Naive thymus-derived CD8-positive, alpha-beta T cell (primary cell): Measurements from ENCODE around the gene MSMB. TPM values are rescaled to one million over a fixed set of nuclear protein-coding genes. Genes with fewer than 3 reads are reported as not detected.
A peak's percentile ranks its signal among the peaks of the same experiment; 100 is the strongest.
"Not testable (repeated sequence)": the region's sequence is repeated elsewhere in the genome, so short reads cannot be mapped to it uniquely, and the experiment has no call there.

Source experiments
- ATAC-seq, 2 donors: fragments of 150-1000 bp; cut with Tn5 transposase in 1 of 2; sonication (Bioruptor Pico), chemical (Tn5 transposase) in 1 of 2; 1 replicate in 1 of 2; 2 replicates in 1 of 2; pipeline ENCODE4 v1.10.0; 2021; ENCODE audit warnings: mild to moderate bottlenecking in 2 of 2, moderate library complexity in 2 of 2
- POLR2A ChIA-PET: fragments of 350-600 bp; sonication (Branson Sonifier 250); formaldehyde crosslinking; loops from one replicate; lab custom pipeline; 2021; ENCODE audit warnings: antibody characterized with exemption; lab: Charles Lee
- DNase-seq, 10 donors: peaks; one replicate each; pipeline versions ENCODE4 v3.0.0 to v3.0.0-alpha.2; 2020 to 2022
- H3K27ac Mint-ChIP-seq, 10 donors: one replicate each; pipeline ENCODE4 v1.8.0; 2020 to 2022; ENCODE audit warnings: mild to moderate bottlenecking in 10 of 10, mixed read lengths in 10 of 10, moderate library complexity in 4 of 10, inconsistent platforms in 1 of 10
- H3K27me3 Mint-ChIP-seq, 5 donors: one replicate each; pipeline ENCODE4 v1.8.0; 2021 to 2022; ENCODE audit warnings: mixed read lengths in 5 of 5
- H3K36me3 Mint-ChIP-seq, 3 donors: one replicate each; pipeline ENCODE4 v1.8.0; 2020 to 2022; ENCODE audit warnings: mixed read lengths in 3 of 3, mild to moderate bottlenecking in 2 of 3, inconsistent platforms in 1 of 3
- H3K4me1 Mint-ChIP-seq, 4 donors: one replicate each; pipeline ENCODE4 v1.8.0; 2021 to 2022; ENCODE audit warnings: mixed read lengths in 4 of 4
- H3K4me3 Mint-ChIP-seq, 10 donors: one replicate each; pipeline ENCODE4 v1.8.0; 2020 to 2022; ENCODE audit warnings: mild to moderate bottlenecking in 10 of 10, mixed read lengths in 10 of 10, moderate library complexity in 6 of 10, inconsistent platforms in 1 of 10
- H3K9me3 Mint-ChIP-seq, 9 donors: one replicate each; pipeline ENCODE4 v1.8.0; 2020 to 2022; ENCODE audit warnings: mixed read lengths in 9 of 9, mild to moderate bottlenecking in 3 of 9, inconsistent platforms in 1 of 9, moderate library complexity in 1 of 9
- polyA plus RNA-seq, 3 donors: library from polyadenylated mRNA; unstranded; fragments of 300-500 nt; fragmentation: Illumina TruSeq; gene quantifications; one replicate each; pipeline ENCODE4 v1.2.3, GENCODE V29; 2021
- total RNA-seq, 8 experiments: library from RNA in 2 of 8; stranded (reverse) in 2 of 8; gene quantifications; one replicate each; pipeline ENCODE4 v1.2.3 and lab custom pipeline; 2021 to 2026

Gene MSMB
- total and polyA plus RNA-seq, 5 experiments from 2014 or later: not detected

- H3K4me3 Mint-ChIP-seq: no peak overlapping the region
- no peaks in the 10 kb centered on the region for H3K27me3 Mint-ChIP-seq
- peak overlapping the region in 2 of 10 donors; percentile 19 to 56 for H3K27ac Mint-ChIP-seq
- H3K36me3 Mint-ChIP-seq: peaks cover 7 to 75% (median 35%) of the 10 kb centered on the region in 3 donors
- POLR2A ChIA-PET: no interaction called here
- ATAC-seq (no peak), DNase-seq (no peak)
- H3K4me1 Mint-ChIP-seq: peaks cover 0 to 3% (median under 1%) of the 10 kb centered on the region in 4 donors
- H3K9me3 Mint-ChIP-seq: peaks cover 0 to 9% (median 0%) of the 10 kb centered on the region in 9 donors
Observed at GRCh38 chr10:46000538-46000937, 45.5 kb downstream of the MSMB start.

DNA sequence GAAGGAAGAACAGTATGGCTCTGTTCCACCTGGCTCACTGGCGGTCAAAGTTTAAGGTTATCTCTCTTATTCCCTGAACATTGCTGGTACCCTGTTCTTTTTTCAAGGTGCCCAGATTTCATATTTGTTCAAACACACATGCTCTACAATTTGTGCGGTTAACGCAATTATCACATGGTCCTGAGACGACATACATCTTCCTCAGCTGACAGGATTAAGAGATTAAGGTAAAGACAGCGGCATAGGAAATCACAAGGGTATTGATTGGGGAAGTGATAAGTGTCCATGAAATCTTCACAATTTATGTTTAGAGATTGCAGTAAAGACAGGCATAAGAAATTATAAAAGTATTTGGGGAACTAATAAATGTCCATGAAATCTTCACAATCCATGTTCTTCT lies 46.1 kb downstream of the MSMB start:
- H3K27me3 Mint-ChIP-seq, H3K4me1 Mint-ChIP-seq, ATAC-seq, POLR2A ChIA-PET, H3K4me3 Mint-ChIP-seq, H3K9me3 Mint-ChIP-seq, DNase-seq: not testable (repeated sequence)
- peak overlapping the region in 1 of 10 donors; percentile 38 for H3K27ac Mint-ChIP-seq
- peaks cover 7 to 72% (median 35%) of the 10 kb centered on the region in 3 donors for H3K36me3 Mint-ChIP-seq

DNA sequence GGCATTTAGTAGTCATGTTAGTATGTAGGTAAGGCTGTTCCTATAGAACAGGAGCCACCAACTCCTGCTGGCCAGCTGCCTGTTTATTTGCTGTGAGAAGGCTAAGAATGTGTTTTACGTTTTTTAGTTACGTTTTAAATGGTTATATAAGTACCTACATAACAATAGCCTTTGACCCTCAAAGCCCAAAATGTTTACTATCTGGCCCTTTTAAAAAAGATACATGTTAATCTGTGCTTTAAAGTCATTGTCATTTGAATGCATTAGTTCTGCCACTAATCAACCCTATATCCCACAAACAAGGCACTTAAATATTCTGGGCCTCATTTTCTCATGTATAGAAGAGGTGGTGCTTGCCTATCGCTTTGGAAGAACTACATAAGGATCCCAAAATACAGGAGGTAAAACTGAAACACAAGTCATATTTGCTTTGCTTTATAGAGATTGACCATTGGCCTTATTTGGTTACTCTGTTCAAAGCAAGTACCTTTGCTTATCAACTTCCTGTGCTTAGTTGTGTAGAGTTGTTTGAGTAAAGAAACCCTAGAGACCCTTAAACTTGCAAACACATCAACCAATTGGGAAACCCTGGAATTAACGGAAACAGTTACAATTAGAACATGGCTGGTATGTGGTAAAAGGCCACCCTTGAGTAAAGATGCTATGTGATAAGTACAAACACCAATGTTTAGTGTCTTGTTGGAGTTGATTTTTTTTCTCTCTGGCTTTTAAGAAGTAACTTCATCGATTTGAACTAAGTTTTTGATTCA lies 47.9 kb downstream of the MSMB start:
- H3K36me3 Mint-ChIP-seq: peaks cover 7 to 69% (median 34%) of the 10 kb centered on the region in 3 donors
- no peaks in the 10 kb centered on the region for H3K27me3 Mint-ChIP-seq

DNA sequence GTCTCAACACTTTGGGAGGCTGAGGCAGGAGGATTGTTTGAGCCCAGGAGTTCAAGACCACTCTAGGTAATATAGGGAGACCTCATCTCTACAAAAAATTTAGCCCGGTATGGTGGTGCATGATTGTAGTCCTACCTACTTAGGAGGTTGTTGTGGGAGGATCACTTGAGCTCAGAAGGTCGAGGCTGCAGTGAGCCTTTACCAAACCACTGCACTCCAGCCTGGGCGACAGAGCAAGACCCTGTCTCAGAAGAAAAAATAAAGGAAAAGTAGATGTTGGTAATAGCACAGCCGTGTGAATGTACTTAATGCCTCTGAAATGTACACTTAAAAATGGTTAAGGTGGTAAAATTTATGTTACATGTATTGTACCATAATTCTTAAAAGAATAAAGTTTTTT lies 48.5 kb downstream of the MSMB start:
- no peak overlapping the region for H3K4me3 Mint-ChIP-seq
- H3K27me3 Mint-ChIP-seq: no peaks in the 10 kb centered on the region
- ATAC-seq (no peak), DNase-seq (no peak)
- peak overlapping the region in 8 of 10 donors; percentile 18 to 82 (median 37) for H3K27ac Mint-ChIP-seq
- POLR2A ChIA-PET: no interaction called here
- H3K36me3 Mint-ChIP-seq: peaks cover 7 to 71% (median 32%) of the 10 kb centered on the region in 3 donors
- peaks cover 0 to 9% (median 0%) of the 10 kb centered on the region in 9 donors for H3K9me3 Mint-ChIP-seq
- peaks cover 0 to 5% (median 2%) of the 10 kb centered on the region in 4 donors for H3K4me1 Mint-ChIP-seq

More for the DNA sequence above, 47.9 kb downstream of the MSMB start:
- peaks cover 0 to 3% (median 2%) of the 10 kb centered on the region in 4 donors for H3K4me1 Mint-ChIP-seq
- H3K9me3 Mint-ChIP-seq: peaks cover 0 to 9% (median 0%) of the 10 kb centered on the region in 9 donors
- POLR2A ChIA-PET: no interaction called here
- ATAC-seq: no peak
- H3K27ac Mint-ChIP-seq: peak overlapping the region in 3 of 10 donors; percentile 29 to 42 (median 31)
- H3K4me3 Mint-ChIP-seq: no peak overlapping the region
- DNase-seq: no peak

GRCh38 chr10:45985590-45985989 lies 60.5 kb downstream of the MSMB start:
- DNase-seq, H3K27me3 Mint-ChIP-seq, H3K4me1 Mint-ChIP-seq, H3K9me3 Mint-ChIP-seq, ATAC-seq, H3K4me3 Mint-ChIP-seq, POLR2A ChIA-PET: not testable (repeated sequence)
- H3K27ac Mint-ChIP-seq: peak overlapping the region in 1 of 10 donors; percentile 66
- peaks cover 0 to 58% (median 4%) of the 10 kb centered on the region in 3 donors for H3K36me3 Mint-ChIP-seq

- H3K27me3 Mint-ChIP-seq, H3K4me1 Mint-ChIP-seq, H3K4me3 Mint-ChIP-seq, H3K9me3 Mint-ChIP-seq, POLR2A ChIA-PET, ATAC-seq, DNase-seq, H3K27ac Mint-ChIP-seq: not testable (repeated sequence)
- H3K36me3 Mint-ChIP-seq: peaks cover 0 to 52% (median 3%) of the 10 kb centered on the region in 3 donors
Observed at GRCh38 chr10:45984473-45984872, 61.6 kb downstream of the MSMB start.

GRCh38 chr10:45983538-45984186 lies 62.4 kb downstream of the MSMB start:
- peak; percentile 66 to 81 for ATAC-seq
- DNase-seq: peak in 8 of 10 donors; percentile 19 to 56 (median 40)
- H3K4me1 Mint-ChIP-seq, H3K27me3 Mint-ChIP-seq, H3K4me3 Mint-ChIP-seq, H3K9me3 Mint-ChIP-seq, POLR2A ChIA-PET: not testable (repeated sequence)
- Mint-ChIP-seq H3K36me3 (peaks cover 0 to 51% (median 2%) of the 10 kb centered on the region in 3 donors), H3K27ac (peak overlapping the region in 1 of 10 donors; percentile 8)

Other genes with a start within 250 kb of the MSMB start
- gene AGAP4, start 198.8 kb downstream of the MSMB start, total RNA-seq: 10 to 100 TPM; 43.8 to 47.9 TPM
- 1 to 10 TPM in 1 of 3 donors, under 1 TPM in 2; 0.77 to 1.6 (median 0.99) TPM for gene AGAP4, start 198.8 kb downstream of the MSMB start, polyA plus RNA-seq
- 10 to 100 TPM; 25.1 to 25.4 TPM for gene TIMM23, start 73.8 kb downstream of the MSMB start, total RNA-seq
- gene TIMM23, start 73.8 kb downstream of the MSMB start, polyA plus RNA-seq: 10 to 100 TPM; 42.7 to 53.6 (median 49.1) TPM
- gene NCOA4, start 15.6 kb downstream of the MSMB start, total RNA-seq: 10 to 100 TPM; 90.0 to 90.1 TPM
- 100 to 1,000 TPM; 153 to 162 (median 155) TPM for gene NCOA4, start 15.6 kb downstream of the MSMB start, polyA plus RNA-seq
- gene ANTXRL, start 240.7 kb upstream of the MSMB start, total RNA-seq: not detected
- gene ANTXRL, start 240.7 kb upstream of the MSMB start, polyA plus RNA-seq: not detected